ENCODE measurements around the gene OR52E5. TPM values are rescaled to one million over a fixed set of nuclear protein-coding genes. Genes with fewer than 3 reads are reported as not detected.

Gene OR52E5
- not detected for total RNA-seq
- total RNA-seq, result 0 reads per million in 2 donors

- H3K4me3 Mint-ChIP-seq, result no peak within 1 kb of the TSS
- H3K27ac Mint-ChIP-seq, result no peak within 1 kb of the TSS
- no peaks in the 10 kb centered on the region for H3K4me1 Mint-ChIP-seq
- no peak for ATAC-seq
- no peak for DNase-seq
- no peaks in the 10 kb centered on the region for H3K36me3 Mint-ChIP-seq (ENCODE audit: low read depth)
- peaks cover 17% of the 10 kb centered on the region for H3K27me3 Mint-ChIP-seq
- no peaks in the 10 kb centered on the region for H3K9me3 ChIP-seq (ENCODE audit: control insufficient read depth, low read length, poor library complexity, severe bottlenecking)
Observed at GRCh38 chr11:5892908-5893307, at the start of gene OR52E5. Gene OR52E5, plus strand, starts transcription at chr11:5893208. Its CDS starts 7,569 bp downstream, at chr11:5900777.

GRCh38 chr11:5846701-5847100 is 46.3 kb upstream of the OR52E5 start:
- Mint-ChIP-seq H3K4me1 (no peaks in the 10 kb centered on the region), H3K27me3 (peaks cover under 1% of the 10 kb centered on the region), H3K27ac (no peak overlapping the region), H3K4me3 (no peak overlapping the region), H3K36me3 (ENCODE audit: low read depth) (no peaks in the 10 kb centered on the region)
- ATAC-seq (no peak), DNase-seq (no peak)
- no peaks in the 10 kb centered on the region for H3K9me3 ChIP-seq (ENCODE audit: control insufficient read depth, low read length, poor library complexity, severe bottlenecking)

GRCh38 chr11:5847711-5848110 is 45.3 kb upstream of the OR52E5 start:
- DNase-seq, result no peak
- no peaks in the 10 kb centered on the region for H3K4me1 Mint-ChIP-seq

GRCh38 chr11:5851002-5851401 is 42.0 kb upstream of the OR52E5 start:
- H3K27me3 Mint-ChIP-seq, result peaks cover 13% of the 10 kb centered on the region
- no peak overlapping the region for H3K4me3 Mint-ChIP-seq
- no peaks in the 10 kb centered on the region for H3K36me3 Mint-ChIP-seq (ENCODE audit: low read depth)
- DNase-seq (no peak), ATAC-seq (no peak)
- H3K27ac Mint-ChIP-seq, result no peak overlapping the region
- no peaks in the 10 kb centered on the region for H3K4me1 Mint-ChIP-seq
- H3K9me3 ChIP-seq (ENCODE audit: control insufficient read depth, low read length, poor library complexity, severe bottlenecking), result no peaks in the 10 kb centered on the region

More at GRCh38 chr11:5847711-5848110, 45.3 kb upstream of the OR52E5 start:
- no peaks in the 10 kb centered on the region for H3K9me3 ChIP-seq (ENCODE audit: control insufficient read depth, low read length, poor library complexity, severe bottlenecking)
- Mint-ChIP-seq H3K27me3 (no peaks in the 10 kb centered on the region), H3K4me3 (no peak overlapping the region), H3K36me3 (ENCODE audit: low read depth) (no peaks in the 10 kb centered on the region), H3K27ac (no peak overlapping the region)
- no peak for ATAC-seq

- H3K4me1 Mint-ChIP-seq, result no peaks in the 10 kb centered on the region
- ATAC-seq (no peak), DNase-seq (no peak)
- no peak within 1 kb of the TSS for H3K27ac Mint-ChIP-seq
- peaks cover 2% of the 10 kb centered on the region for H3K9me3 ChIP-seq (ENCODE audit: control insufficient read depth, low read length, poor library complexity, severe bottlenecking)
- H3K36me3 Mint-ChIP-seq (ENCODE audit: low read depth), result no peaks in the 10 kb centered on the region
- no peak within 1 kb of the TSS for H3K4me3 Mint-ChIP-seq
- H3K27me3 Mint-ChIP-seq, result peaks cover 20% of the 10 kb centered on the region
Observed at GRCh38 chr11:5857590-5857989, 35.4 kb upstream of the OR52E5 start, which contains the start of gene OR52E8. Gene OR52E8, minus strand, starts transcription at chr11:5857690. Its CDS starts 0 bp downstream, at chr11:5857690.

- H3K9me3 ChIP-seq (ENCODE audit: control insufficient read depth, low read length, poor library complexity, severe bottlenecking), result peaks cover 3% of the 10 kb centered on the region
- DNase-seq (no peak), ATAC-seq (no peak)
- Mint-ChIP-seq H3K36me3 (ENCODE audit: low read depth) (no peaks in the 10 kb centered on the region), H3K27ac (no peak overlapping the region), H3K4me3 (no peak overlapping the region), H3K4me1 (no peaks in the 10 kb centered on the region), H3K27me3 (peaks cover 29% of the 10 kb centered on the region)
Observed at GRCh38 chr11:5865826-5866225, 27.2 kb upstream of the OR52E5 start.

GRCh38 chr11:5878564-5878963 is 14.4 kb upstream of the OR52E5 start:
- DNase-seq (no peak), ATAC-seq (no peak)
- Mint-ChIP-seq H3K4me1 (peaks cover 2% of the 10 kb centered on the region), H3K27ac (no peak overlapping the region), H3K36me3 (ENCODE audit: low read depth) (no peaks in the 10 kb centered on the region), H3K4me3 (no peak overlapping the region), H3K27me3 (peaks cover 22% of the 10 kb centered on the region)
- no peaks in the 10 kb centered on the region for H3K9me3 ChIP-seq (ENCODE audit: control insufficient read depth, low read length, poor library complexity, severe bottlenecking)

DNA sequence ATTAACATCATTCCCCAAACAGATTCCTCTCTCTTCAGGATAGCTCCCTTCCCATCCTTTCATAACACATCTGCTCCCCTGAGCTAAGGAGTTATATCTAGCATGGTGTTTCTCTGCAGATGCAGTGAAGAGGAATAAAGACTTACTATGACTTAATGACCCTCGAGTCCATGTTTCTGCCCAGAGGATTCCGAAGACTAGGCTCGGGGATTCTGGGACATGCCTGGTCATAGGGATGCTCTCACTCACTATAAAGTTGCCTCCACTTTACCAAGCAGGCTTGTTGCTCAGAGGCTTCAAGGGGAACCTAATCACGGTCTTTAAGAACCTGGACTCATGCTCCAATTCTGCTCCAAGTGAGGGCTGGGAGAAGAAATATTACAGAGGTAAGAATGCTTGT is 12.7 kb upstream of the OR52E5 start, which contains the start of gene OR52E4:
Gene OR52E4, plus strand, starts transcription at position 301 of the 400 bp plus-strand sequence. CDS start 3,664 bp downstream, outside the sequence.
- H3K36me3 Mint-ChIP-seq (ENCODE audit: low read depth), result no peaks in the 10 kb centered on the region
- H3K27ac Mint-ChIP-seq, result no peak within 1 kb of the TSS
- no peak for ATAC-seq
- no peak within 1 kb of the TSS for H3K4me3 Mint-ChIP-seq
- no peak for DNase-seq
- no peaks in the 10 kb centered on the region for H3K9me3 ChIP-seq (ENCODE audit: control insufficient read depth, low read length, poor library complexity, severe bottlenecking)
- H3K4me1 Mint-ChIP-seq, result peaks cover 2% of the 10 kb centered on the region
- H3K27me3 Mint-ChIP-seq, result peaks cover 23% of the 10 kb centered on the region

- H3K27me3 Mint-ChIP-seq, result peaks cover 33% of the 10 kb centered on the region
Observed at GRCh38 chr11:5881756-5882155, 11.3 kb upstream of the OR52E5 start.

GRCh38 chr11:5887172-5887571 is 5.8 kb upstream of the OR52E5 start:
- no peak for DNase-seq
- Mint-ChIP-seq H3K4me1 (peaks cover 2% of the 10 kb centered on the region), H3K27me3 (peaks cover 34% of the 10 kb centered on the region), H3K27ac (no peak overlapping the region), H3K4me3 (no peak overlapping the region), H3K36me3 (ENCODE audit: low read depth) (no peaks in the 10 kb centered on the region)
- no peaks in the 10 kb centered on the region for H3K9me3 ChIP-seq (ENCODE audit: control insufficient read depth, low read length, poor library complexity, severe bottlenecking)
- no peak for ATAC-seq

More at GRCh38 chr11:5881756-5882155, 11.3 kb upstream of the OR52E5 start:
- Mint-ChIP-seq H3K4me1 (peaks cover 4% of the 10 kb centered on the region), H3K36me3 (ENCODE audit: low read depth) (no peaks in the 10 kb centered on the region), H3K4me3 (no peak overlapping the region), H3K27ac (no peak overlapping the region)
- ATAC-seq, result no peak
- no peak for DNase-seq
- no peaks in the 10 kb centered on the region for H3K9me3 ChIP-seq (ENCODE audit: control insufficient read depth, low read length, poor library complexity, severe bottlenecking)

DNA sequence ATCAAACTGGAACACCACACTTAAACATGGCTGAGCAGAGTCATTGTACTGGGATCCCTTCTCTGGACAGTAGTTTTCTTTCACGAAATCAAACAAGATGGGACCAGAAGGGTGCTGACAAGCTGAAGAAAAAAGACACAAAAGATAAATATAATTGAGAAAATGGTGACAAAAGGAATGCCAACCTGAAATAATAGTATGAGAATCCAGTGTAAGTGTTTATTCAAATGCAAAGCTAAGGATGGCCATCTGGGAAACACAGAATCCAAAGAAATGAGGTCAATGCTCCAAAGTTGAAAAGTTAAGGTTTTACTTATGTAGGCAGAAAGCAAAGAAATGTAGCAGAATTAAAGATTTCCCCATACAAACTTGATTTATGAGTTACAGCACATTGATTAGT is 5.3 kb upstream of the OR52E5 start:
- DNase-seq, result no peak
- no peaks in the 10 kb centered on the region for H3K9me3 ChIP-seq (ENCODE audit: control insufficient read depth, low read length, poor library complexity, severe bottlenecking)
- Mint-ChIP-seq H3K4me1 (peaks cover 2% of the 10 kb centered on the region), H3K36me3 (ENCODE audit: low read depth) (no peaks in the 10 kb centered on the region), H3K4me3 (no peak overlapping the region), H3K27me3 (peaks cover 29% of the 10 kb centered on the region), H3K27ac (no peak overlapping the region)
- no peak for ATAC-seq

DNA sequence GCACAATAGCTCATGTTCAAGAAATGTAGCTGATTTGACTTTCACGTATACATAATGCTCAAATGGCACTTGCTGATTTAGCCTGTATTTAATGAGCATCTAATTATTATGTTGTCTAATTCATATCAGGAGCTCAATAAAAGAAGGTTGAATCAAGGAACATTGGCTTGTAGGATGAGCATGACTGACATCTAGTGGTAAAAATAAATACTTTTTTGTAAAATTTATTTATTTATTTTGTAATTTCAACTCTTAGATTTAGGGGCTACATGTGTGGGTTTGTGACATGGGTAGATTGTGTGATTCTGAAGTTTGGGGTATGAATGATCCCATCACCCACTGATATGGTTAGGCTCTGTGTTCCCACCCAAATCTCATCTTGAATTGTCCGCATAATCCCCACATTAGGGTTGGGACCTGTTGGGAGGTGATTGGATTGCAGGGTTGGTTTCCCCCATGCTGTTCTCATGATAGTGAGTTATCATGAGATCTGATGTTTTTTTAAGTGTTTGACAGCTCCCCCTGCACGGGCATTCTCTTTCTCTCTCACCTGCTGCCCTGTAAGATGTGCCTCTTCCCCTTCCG is 1.7 kb upstream of the OR52E5 start:
- no peaks in the 10 kb centered on the region for H3K9me3 ChIP-seq (ENCODE audit: control insufficient read depth, low read length, poor library complexity, severe bottlenecking)
- no peak overlapping the region for H3K27ac Mint-ChIP-seq
- peaks cover 23% of the 10 kb centered on the region for H3K27me3 Mint-ChIP-seq
- no peak for DNase-seq
- H3K36me3 Mint-ChIP-seq (ENCODE audit: low read depth), result no peaks in the 10 kb centered on the region
- no peaks in the 10 kb centered on the region for H3K4me1 Mint-ChIP-seq
- ATAC-seq, result no peak
- no peak overlapping the region for H3K4me3 Mint-ChIP-seq

GRCh38 chr11:5899534-5899933 is 6.5 kb downstream of the OR52E5 start:
- no peak for DNase-seq
- Mint-ChIP-seq H3K27me3 (peaks cover 15% of the 10 kb centered on the region), H3K4me3 (no peak overlapping the region), H3K36me3 (ENCODE audit: low read depth) (no peaks in the 10 kb centered on the region), H3K4me1 (no peaks in the 10 kb centered on the region), H3K27ac (no peak overlapping the region)
- no peak for ATAC-seq
- H3K9me3 ChIP-seq (ENCODE audit: control insufficient read depth, low read length, poor library complexity, severe bottlenecking), result no peaks in the 10 kb centered on the region

GRCh38 chr11:5910540-5910939 is 17.5 kb downstream of the OR52E5 start:
- no peaks in the 10 kb centered on the region for H3K9me3 ChIP-seq (ENCODE audit: control insufficient read depth, low read length, poor library complexity, severe bottlenecking)
- Mint-ChIP-seq H3K4me3 (no peak overlapping the region), H3K27me3 (peaks cover 4% of the 10 kb centered on the region), H3K36me3 (ENCODE audit: low read depth) (no peaks in the 10 kb centered on the region), H3K27ac (no peak overlapping the region), H3K4me1 (no peaks in the 10 kb centered on the region)
- DNase-seq, result no peak
- no peak for ATAC-seq

All from T-helper 17 cell (primary cell).